Peyer's patch (tissue), 4 donors: ENCODE results near the gene MVK.

Experiments used
- POLR2A ChIP-seq, 2 donors: fragments of 450-650 bp; IDR thresholded peaks; one replicate each; pipeline ENCODE4 v1.5.1; 2017; ENCODE audit warnings: antibody characterized with exemption in 2 of 2, mild to moderate bottlenecking in 2 of 2, moderate library complexity in 2 of 2
- TF ChIP-seq, protein P1 (sequence below), 6 experiments: fragments of 450-650 bp in 4 of 6; fragments of 200-600 bp in 2 of 6; sonication (generic) in 1 of 6; IDR thresholded peaks; one replicate each; pipeline ENCODE4 v1.5.1; 2017 to 2019; ENCODE audit warnings: antibody characterized with exemption in 6 of 6, mild to moderate bottlenecking in 3 of 6, moderate library complexity in 1 of 6

DNA sequence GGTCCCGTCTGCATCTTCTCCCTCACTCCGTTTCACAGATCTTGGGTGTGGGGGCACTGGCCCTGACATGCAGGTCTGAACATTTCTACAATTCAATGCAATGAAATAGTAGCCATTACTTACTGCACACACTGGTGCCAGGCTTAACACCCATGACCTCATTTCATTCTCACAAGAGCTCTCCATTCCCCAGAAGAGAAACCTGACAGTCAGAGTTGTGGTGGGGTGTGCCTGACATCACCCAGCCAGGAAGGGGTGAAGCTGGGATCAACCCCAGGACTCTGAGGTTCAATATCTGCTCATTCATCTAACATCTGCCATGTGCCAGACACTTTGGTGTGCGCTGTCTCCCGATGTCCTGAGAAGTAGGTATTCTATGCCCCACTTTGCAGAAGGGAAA lies 34.7 kb downstream of the MVK start:
- TF ChIP-seq, protein P1, sequence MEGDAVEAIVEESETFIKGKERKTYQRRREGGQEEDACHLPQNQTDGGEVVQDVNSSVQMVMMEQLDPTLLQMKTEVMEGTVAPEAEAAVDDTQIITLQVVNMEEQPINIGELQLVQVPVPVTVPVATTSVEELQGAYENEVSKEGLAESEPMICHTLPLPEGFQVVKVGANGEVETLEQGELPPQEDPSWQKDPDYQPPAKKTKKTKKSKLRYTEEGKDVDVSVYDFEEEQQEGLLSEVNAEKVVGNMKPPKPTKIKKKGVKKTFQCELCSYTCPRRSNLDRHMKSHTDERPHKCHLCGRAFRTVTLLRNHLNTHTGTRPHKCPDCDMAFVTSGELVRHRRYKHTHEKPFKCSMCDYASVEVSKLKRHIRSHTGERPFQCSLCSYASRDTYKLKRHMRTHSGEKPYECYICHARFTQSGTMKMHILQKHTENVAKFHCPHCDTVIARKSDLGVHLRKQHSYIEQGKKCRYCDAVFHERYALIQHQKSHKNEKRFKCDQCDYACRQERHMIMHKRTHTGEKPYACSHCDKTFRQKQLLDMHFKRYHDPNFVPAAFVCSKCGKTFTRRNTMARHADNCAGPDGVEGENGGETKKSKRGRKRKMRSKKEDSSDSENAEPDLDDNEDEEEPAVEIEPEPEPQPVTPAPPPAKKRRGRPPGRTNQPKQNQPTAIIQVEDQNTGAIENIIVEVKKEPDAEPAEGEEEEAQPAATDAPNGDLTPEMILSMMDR (IDR thresholded peaks at IDR 0.05): no peak
- TF ChIP-seq POLR2A (IDR thresholded peaks at IDR 0.05): no peak
